ENCODE data around the gene EEFSEC. TPM values are rescaled to one million over a fixed set of nuclear protein-coding genes. Genes with fewer than 3 reads are reported as not detected.
A peak's percentile ranks its signal among the peaks of the same experiment; 100 is the strongest.

Gene EEFSEC
- total RNA-seq, 2 donors from 2014 or later = 10.5 to 12.8 TPM

DNA sequence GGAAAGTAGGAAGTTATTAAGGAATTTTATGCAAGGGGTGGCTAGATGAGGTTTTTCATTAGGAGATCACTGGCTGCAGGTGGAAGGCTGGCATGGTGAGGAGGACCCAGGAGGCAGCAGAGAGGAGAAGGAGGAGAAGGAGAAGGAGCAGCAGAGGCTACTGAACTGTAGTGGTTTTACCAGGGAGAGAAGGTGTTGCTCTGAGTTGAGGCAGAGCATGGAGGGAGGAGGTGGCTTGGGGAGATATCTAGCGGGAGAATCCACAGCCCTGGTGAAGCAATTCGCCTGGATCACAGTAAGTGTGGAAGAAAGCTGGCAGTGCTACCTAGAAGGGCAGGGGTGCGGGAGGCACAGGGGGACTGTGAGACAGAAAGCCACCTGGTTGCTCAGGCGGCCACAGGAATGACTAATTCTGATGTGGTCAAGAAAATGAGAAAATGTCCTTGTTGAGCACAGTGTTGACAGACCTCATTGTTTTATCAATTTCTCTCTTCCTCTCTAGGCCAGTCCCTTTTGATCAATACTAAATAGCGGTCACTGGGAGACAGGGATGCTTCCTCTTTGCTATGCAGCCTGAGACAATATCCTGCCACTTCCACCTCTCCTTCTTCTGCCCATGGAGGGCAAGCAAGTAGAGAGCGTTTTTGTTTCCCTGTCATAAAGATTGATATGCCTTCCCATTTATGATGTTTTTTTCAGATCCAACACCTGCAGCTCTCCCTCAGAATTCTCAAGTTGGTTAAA, 94.6 kb downstream of the EEFSEC start:
- Mint-ChIP-seq H3K4me1 (peaks cover 8% of the 10 kb centered on the region), H3K27me3 (no peaks in the 10 kb centered on the region), H3K36me3 (ENCODE audit: low read depth) (peaks cover 46% of the 10 kb centered on the region), H3K9me3 (no peaks in the 10 kb centered on the region), H3K27ac (no peak overlapping the region), H3K4me3 (no peak overlapping the region)
- no peak for ATAC-seq (replicated peaks)

DNA sequence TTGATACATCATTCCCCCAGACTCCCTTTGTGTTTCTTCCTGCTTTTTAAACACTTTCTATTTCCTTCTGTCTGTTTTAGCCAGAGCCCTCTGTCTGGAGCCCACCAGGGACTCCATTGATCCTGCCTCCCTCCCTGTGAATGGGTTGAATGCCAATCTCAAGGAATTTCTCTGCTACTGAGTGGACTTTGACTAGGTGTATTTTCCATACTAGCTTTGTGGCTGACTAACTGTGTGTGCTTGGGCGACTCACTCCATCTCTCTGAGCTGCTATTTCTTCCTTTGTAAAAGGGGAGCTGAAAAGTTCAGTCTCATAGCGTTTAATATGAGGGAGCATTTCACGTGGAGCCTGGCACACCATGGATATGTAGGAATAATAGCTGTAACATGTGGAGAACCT, 98.8 kb downstream of the EEFSEC start:
- H3K36me3 Mint-ChIP-seq (ENCODE audit: low read depth) = peaks cover 47% of the 10 kb centered on the region
- no peaks in the 10 kb centered on the region for H3K27me3 Mint-ChIP-seq
- H3K27ac Mint-ChIP-seq = no peak overlapping the region
- no peak overlapping the region for H3K4me3 Mint-ChIP-seq
- peaks cover 5% of the 10 kb centered on the region for H3K4me1 Mint-ChIP-seq
- H3K9me3 Mint-ChIP-seq = no peaks in the 10 kb centered on the region
- ATAC-seq (replicated peaks) = no peak

DNA sequence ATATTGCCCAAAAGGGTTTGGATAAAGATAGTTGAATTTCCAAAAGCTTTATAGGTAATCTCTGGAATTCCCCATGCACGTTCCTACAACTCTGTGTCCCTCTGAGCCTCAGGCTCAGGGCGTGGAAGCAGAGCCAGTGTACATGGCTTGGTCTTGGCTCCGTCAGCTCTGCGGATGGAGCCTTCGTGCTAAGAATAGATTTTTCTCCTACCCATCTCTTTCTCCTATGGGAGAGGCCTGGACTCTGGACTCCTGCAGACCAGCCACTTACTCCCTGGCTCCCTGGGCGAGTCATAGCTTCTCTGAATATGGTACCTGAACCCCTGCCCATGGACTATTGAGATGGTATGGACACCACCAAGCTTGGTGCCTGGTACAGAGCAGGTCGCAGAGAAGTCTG, 99.9 kb downstream of the EEFSEC start:
- peaks cover 42% of the 10 kb centered on the region for H3K36me3 Mint-ChIP-seq (ENCODE audit: low read depth)
- H3K27ac Mint-ChIP-seq = no peak overlapping the region
- peaks cover 5% of the 10 kb centered on the region for H3K4me1 Mint-ChIP-seq
- H3K4me3 Mint-ChIP-seq = no peak overlapping the region
- no peaks in the 10 kb centered on the region for H3K9me3 Mint-ChIP-seq
- ATAC-seq (replicated peaks) = no peak
- no peaks in the 10 kb centered on the region for H3K27me3 Mint-ChIP-seq

DNA sequence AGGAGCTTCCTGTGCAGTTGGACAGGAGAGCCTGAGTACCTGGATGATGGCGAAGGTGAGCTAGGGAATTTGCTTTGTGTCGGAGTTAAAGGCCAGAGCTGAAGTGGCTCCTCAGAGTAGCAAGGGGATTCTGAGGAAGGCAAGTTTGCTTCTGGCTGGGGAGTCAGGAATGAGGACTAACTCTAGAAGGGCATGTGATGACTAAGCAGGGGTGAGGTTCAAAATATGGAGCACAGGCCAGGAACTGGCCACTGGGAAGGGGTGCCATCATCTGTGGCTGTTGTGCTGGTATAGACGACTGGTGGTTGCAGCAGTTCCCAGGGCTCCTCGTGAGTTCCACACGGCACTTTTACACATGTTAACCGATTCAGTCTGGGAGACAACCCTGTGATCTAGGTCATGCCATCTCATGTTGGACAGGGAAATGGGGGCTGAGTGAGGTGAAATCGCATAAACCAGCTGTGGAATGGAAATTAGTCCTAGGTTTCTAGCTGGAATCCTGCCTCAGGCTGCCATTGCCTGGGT, 100.8 kb downstream of the EEFSEC start:
- no peak for ATAC-seq (replicated peaks)
- Mint-ChIP-seq H3K27me3 (no peaks in the 10 kb centered on the region), H3K4me1 (peaks cover 5% of the 10 kb centered on the region), H3K36me3 (ENCODE audit: low read depth) (peaks cover 36% of the 10 kb centered on the region), H3K4me3 (no peak overlapping the region), H3K27ac (no peak overlapping the region), H3K9me3 (no peaks in the 10 kb centered on the region)

DNA sequence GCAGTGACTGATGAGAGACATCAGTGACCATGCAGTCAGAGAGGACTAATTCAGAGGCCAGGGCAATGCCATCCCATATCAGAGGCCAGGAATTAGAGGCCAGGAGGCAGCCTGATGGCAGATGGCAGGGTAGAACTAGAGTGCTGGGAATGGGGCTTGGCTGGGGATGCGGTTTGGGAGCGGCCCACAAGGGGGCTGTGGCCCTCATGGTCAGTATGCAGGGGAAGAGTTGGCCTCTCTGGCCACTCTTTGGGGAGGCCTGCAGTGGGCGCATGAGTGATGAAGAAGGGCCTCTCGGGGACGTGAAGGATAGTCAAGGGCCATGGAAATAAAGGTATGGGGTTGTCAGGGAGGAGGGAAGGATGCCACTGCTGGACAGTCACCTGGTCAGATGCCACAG, 101.7 kb downstream of the EEFSEC start:
- ATAC-seq (replicated peaks) = no peak
- no peak overlapping the region for H3K4me3 Mint-ChIP-seq
- peaks cover 3% of the 10 kb centered on the region for H3K9me3 Mint-ChIP-seq
- no peaks in the 10 kb centered on the region for H3K27me3 Mint-ChIP-seq
- H3K4me1 Mint-ChIP-seq = peaks cover 5% of the 10 kb centered on the region
- no peak overlapping the region for H3K27ac Mint-ChIP-seq
- H3K36me3 Mint-ChIP-seq (ENCODE audit: low read depth) = peaks cover 31% of the 10 kb centered on the region

DNA sequence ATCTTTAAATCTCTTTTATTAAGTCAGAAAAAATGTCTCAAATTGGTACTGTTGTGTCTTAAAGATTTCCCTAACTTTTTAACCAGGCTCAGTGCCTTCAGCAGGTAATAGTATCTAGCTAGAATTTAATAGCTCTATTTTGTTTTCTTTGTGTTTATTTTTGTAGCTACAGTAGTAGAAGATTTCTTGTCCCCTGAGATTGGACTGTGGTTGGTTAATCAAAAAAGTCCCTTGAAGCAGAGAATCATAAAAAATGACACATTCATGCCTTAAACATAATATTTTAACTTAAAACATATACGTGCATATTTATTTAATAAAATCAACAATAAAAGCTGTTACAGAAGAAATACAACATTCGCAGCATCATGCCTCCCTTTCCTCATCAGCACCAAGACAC, 102.8 kb downstream of the EEFSEC start:
- H3K4me3 Mint-ChIP-seq = no peak overlapping the region
- H3K9me3 Mint-ChIP-seq = peaks cover 3% of the 10 kb centered on the region
- no peak for ATAC-seq (replicated peaks)
- no peaks in the 10 kb centered on the region for H3K27me3 Mint-ChIP-seq
- H3K4me1 Mint-ChIP-seq = peaks cover 5% of the 10 kb centered on the region
- no peak overlapping the region for H3K27ac Mint-ChIP-seq
- H3K36me3 Mint-ChIP-seq (ENCODE audit: low read depth) = peaks cover 23% of the 10 kb centered on the region

DNA sequence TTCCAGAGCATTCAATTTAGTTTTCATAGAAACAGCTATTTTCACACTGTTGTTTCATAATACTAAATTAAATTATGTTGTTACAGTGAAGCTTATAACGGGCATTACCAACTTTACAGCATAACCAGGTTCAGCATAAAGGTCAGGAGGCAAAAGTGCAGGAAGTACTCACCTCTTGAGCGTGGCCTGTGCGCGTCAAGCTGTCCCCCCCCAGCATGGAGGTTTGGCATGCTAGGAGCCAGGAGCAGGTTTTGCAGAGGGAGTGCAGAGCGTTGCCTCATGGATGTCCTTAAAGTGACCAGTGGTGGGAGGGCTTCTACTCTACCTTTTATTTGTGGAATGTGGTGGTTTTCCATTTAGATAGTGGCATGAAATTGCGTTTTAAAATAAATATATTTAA, 104.4 kb downstream of the EEFSEC start:
- H3K4me3 Mint-ChIP-seq = no peak overlapping the region
- H3K4me1 Mint-ChIP-seq = peaks cover 5% of the 10 kb centered on the region
- no peak for ATAC-seq (replicated peaks)
- no peak overlapping the region for H3K27ac Mint-ChIP-seq
- peaks cover 20% of the 10 kb centered on the region for H3K36me3 Mint-ChIP-seq (ENCODE audit: low read depth)
- peaks cover 3% of the 10 kb centered on the region for H3K9me3 Mint-ChIP-seq
- no peaks in the 10 kb centered on the region for H3K27me3 Mint-ChIP-seq

DNA sequence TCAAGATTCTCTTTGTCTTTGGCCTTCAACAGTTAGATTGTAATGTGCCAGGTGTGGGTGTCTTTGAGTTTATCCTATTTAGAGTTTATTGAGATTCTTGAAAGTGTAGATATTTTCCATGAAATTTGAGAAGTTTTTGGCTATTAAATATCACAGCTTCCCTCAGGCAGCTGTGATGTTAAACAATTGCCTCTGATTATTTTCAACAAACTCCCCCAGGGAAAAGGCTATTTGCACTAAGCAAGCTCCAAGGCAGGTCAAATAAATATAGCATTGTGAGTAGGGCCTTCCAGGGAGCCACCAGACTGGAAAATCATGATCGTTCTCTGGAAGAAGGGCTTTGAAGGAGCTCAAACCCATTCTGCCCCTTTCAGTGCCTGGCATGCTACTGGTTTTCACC, 107.0 kb downstream of the EEFSEC start:
- Mint-ChIP-seq H3K27me3 (no peaks in the 10 kb centered on the region), H3K27ac (no peak overlapping the region), H3K4me1 (no peaks in the 10 kb centered on the region), H3K36me3 (ENCODE audit: low read depth) (peaks cover 20% of the 10 kb centered on the region), H3K4me3 (no peak overlapping the region), H3K9me3 (peaks cover 3% of the 10 kb centered on the region)
- ATAC-seq (replicated peaks) = no peak

DNA sequence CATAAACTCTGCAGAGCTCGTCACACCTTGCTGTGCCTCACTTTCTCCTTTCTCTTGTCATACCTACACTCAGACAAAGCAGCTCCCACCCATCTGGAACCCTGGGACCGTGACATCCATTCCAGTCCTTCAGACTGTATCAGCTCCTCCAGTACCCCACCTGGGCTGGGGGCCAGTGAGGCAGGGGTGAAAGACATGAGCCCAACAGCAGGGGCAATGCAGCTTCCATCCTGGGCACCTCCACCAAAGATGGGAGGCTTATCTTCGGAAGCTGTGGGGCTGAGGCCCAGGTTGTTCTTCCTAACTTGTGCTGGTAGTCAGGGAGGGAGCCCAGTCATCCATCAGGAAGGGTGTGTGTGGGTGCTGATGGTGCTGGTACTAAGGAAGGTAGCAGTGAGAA, 109.2 kb downstream of the EEFSEC start:
- no peak overlapping the region for H3K27ac Mint-ChIP-seq
- no peaks in the 10 kb centered on the region for H3K27me3 Mint-ChIP-seq
- ATAC-seq (replicated peaks) = no peak
- H3K36me3 Mint-ChIP-seq (ENCODE audit: low read depth) = peaks cover 10% of the 10 kb centered on the region
- peaks cover 3% of the 10 kb centered on the region for H3K9me3 Mint-ChIP-seq
- H3K4me3 Mint-ChIP-seq = no peak overlapping the region
- H3K4me1 Mint-ChIP-seq = no peaks in the 10 kb centered on the region

DNA sequence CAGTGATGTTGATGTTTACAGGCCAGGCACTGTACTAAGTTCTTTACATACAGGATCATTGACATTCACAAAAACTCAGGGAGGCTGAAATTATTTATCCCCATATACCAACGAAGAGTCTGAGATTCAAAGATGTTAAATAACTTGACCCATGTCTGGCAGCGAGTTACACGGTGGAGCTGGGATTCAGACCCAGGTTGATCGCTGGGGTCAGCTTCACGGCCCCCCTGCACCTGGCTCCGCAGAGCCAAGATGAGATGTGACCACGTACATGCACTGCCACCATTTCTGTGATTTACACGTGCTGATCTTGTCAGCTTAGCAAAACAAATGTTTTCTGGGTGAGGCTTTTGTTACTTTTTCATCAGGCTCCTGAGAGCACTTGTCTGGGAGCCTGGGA, 109.8 kb downstream of the EEFSEC start:
- Mint-ChIP-seq H3K36me3 (ENCODE audit: low read depth) (peaks cover 15% of the 10 kb centered on the region), H3K27ac (no peak overlapping the region), H3K4me1 (no peaks in the 10 kb centered on the region), H3K9me3 (peaks cover 3% of the 10 kb centered on the region), H3K4me3 (no peak overlapping the region), H3K27me3 (no peaks in the 10 kb centered on the region)
- no peak for ATAC-seq (replicated peaks)

DNA sequence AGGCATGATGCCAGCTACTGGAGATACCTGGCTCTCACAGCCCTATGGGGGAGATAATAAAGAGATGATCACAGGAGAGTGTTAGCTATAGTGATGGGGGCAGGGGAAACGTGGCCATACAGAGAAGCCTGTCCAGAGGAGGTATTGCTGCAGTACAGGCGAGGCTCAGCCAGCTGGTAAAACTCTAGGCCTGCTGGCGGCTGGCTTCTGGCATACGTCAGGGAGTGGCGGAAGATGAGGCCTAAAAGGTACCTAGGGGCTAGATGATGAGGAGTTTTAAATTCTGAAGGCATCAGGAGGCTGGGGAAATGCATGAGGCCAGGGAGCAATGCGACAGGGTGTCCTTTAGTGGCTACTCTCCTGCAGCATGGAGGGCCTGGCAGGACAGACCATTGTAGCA, 110.7 kb downstream of the EEFSEC start:
- H3K4me3 Mint-ChIP-seq = no peak overlapping the region
- peaks cover 22% of the 10 kb centered on the region for H3K36me3 Mint-ChIP-seq (ENCODE audit: low read depth)
- no peaks in the 10 kb centered on the region for H3K27me3 Mint-ChIP-seq
- H3K27ac Mint-ChIP-seq = no peak overlapping the region
- H3K4me1 Mint-ChIP-seq = no peaks in the 10 kb centered on the region
- no peak for ATAC-seq (replicated peaks)
- H3K9me3 Mint-ChIP-seq = peaks cover 3% of the 10 kb centered on the region

DNA sequence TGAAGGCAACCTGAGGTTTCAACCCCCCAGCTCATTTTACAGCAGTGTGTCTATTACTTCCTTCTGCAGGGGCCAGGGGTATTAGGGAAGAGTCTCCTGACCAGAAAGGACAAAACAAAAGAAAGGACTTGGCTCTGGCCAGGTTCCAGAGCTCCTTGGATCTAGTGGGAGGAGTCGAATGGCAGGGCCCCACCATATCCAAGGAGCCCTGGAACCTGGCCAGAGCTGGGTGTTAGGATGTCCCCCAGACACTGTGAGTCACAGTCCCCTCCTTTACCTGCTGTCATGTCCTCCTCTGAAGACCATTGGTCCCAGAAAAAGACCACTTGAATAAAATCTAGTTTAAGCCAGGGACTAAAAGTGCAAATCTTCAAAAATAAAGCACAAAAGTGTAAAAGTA, 113.2 kb downstream of the EEFSEC start:
- H3K4me3 Mint-ChIP-seq = no peak overlapping the region
- H3K36me3 Mint-ChIP-seq (ENCODE audit: low read depth) = peaks cover 14% of the 10 kb centered on the region
- no peaks in the 10 kb centered on the region for H3K9me3 Mint-ChIP-seq
- H3K4me1 Mint-ChIP-seq = no peaks in the 10 kb centered on the region
- H3K27me3 Mint-ChIP-seq = no peaks in the 10 kb centered on the region
- no peak for ATAC-seq (replicated peaks)
- H3K27ac Mint-ChIP-seq = peak overlapping the region; percentile 59

DNA sequence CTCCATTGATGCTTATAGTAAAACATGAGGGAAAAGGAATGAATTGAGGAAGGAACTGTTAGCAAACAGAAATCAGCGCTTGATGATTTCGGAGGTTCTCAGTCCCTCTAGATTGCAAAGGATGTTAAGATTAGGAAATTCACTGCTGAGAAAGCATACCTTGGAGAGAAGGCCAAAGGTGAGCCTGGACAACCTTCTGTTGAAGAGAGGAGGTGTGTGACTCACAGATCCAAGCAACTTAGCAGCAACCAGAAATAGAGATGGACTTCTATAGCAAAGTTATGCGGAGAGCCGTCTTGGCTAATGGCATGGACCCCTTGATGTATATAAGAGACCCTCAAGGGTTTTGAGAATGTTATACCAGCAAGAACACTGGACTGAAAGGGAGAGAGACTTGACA, 114.3 kb downstream of the EEFSEC start:
- Mint-ChIP-seq H3K4me3 (no peak overlapping the region), H3K9me3 (no peaks in the 10 kb centered on the region), H3K36me3 (ENCODE audit: low read depth) (peaks cover 14% of the 10 kb centered on the region), H3K27me3 (no peaks in the 10 kb centered on the region), H3K4me1 (no peaks in the 10 kb centered on the region), H3K27ac (no peak overlapping the region)
- ATAC-seq (replicated peaks) = no peak

DNA sequence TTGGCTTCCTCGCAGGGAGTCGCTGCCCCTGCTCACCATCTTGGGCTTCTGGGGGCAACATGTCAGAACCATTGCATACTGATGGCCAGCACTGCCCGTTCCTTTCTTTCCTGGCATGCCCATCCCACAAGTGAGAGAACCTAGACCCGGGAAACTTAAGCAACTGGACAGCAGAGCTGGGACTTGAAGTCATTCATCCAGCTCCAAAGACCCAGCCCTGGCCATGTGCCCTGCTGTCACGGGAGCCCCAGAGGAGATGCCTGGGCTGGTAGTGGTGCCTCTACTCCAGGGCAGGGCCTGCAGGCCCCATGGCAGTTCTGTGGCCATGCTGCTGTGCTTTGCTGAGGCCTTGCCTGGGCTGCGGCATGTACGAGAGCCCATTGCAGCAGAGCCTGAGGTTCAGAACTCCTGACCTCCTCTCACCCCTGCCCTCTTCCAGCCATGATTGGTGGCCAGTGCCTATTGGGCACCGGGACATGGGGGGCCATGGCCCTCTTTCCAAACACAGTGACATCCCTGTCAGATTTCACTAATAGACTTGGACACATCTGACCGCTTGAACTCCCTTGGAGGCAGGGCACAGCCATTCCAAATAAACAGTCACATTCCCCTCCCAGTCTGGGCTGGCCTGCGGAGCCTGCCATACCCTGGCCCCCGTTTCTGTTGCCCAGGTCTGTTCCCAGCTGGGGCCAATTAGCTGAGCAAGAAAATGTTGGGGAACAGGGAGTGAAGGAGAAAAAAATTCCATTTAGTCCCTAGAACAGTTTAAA, 115.9 kb downstream of the EEFSEC start:
- ATAC-seq (replicated peaks) = no peak
- H3K4me3 Mint-ChIP-seq = no peak overlapping the region
- no peaks in the 10 kb centered on the region for H3K9me3 Mint-ChIP-seq
- H3K36me3 Mint-ChIP-seq (ENCODE audit: low read depth) = peaks cover 14% of the 10 kb centered on the region
- no peaks in the 10 kb centered on the region for H3K4me1 Mint-ChIP-seq
- H3K27me3 Mint-ChIP-seq = no peaks in the 10 kb centered on the region
- no peak overlapping the region for H3K27ac Mint-ChIP-seq

DNA sequence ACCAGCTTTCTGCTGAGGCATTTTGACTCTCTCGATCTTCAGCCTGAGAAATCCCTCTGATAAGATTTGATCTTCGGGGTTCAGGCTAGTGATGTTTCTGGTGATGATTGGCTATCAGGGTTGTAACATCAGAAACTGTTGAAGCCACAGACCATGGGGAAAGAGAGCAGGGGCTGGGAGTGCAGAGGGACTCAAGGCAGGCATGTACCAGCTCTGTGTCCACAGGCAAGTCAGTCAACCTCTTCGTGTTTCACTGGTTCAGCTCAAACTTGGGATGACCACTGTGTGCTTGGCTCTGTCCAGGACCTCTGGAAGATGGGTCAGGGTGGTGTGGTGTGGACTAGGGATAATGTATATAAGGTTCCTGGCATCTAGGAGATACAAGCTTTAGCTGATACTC, 116.5 kb downstream of the EEFSEC start:
- Mint-ChIP-seq H3K4me1 (no peaks in the 10 kb centered on the region), H3K9me3 (no peaks in the 10 kb centered on the region), H3K36me3 (ENCODE audit: low read depth) (peaks cover 14% of the 10 kb centered on the region), H3K27ac (no peak overlapping the region), H3K4me3 (no peak overlapping the region), H3K27me3 (no peaks in the 10 kb centered on the region)
- ATAC-seq (replicated peaks) = no peak

Measured in activated T-helper 17 cell treated with anti-CD3 and anti-CD28 coated beads, Interleukin-2, amount 50 U/mL, for 72 hours (primary cell).